Hepatic stellate cell (primary cell): ENCODE data around the gene PALLD.

Experiments used
- DNase-seq: peaks from one replicate; pipeline ENCODE4 v3.0.0; 2011; ENCODE audit warnings: low spot score

PALLD gene

GRCh38 chr4:168831919-168832762 is 335.3 kb downstream of the PALLD start:
- DNase-seq = peak; percentile 82

GRCh38 chr4:168832763-168833575 is 336.1 kb downstream of the PALLD start:
- DNase-seq = peak; percentile 35

GRCh38 chr4:168833881-168834280 is 337.0 kb downstream of the PALLD start:
- no peak for DNase-seq

GRCh38 chr4:168835880-168836454 is 339.1 kb downstream of the PALLD start:
- DNase-seq = no peak

- DNase-seq = no peak
Observed at GRCh38 chr4:168836490-168836889, 339.6 kb downstream of the PALLD start.

- no peak for DNase-seq
Observed at GRCh38 chr4:168837922-168838321, 341.1 kb downstream of the PALLD start.

- DNase-seq = no peak
Observed at GRCh38 chr4:168839758-168840391, 343.0 kb downstream of the PALLD start.

- DNase-seq = no peak
Observed at GRCh38 chr4:168840392-168840763, 343.5 kb downstream of the PALLD start.

GRCh38 chr4:168841000-168841671 is 344.3 kb downstream of the PALLD start:
- no peak for DNase-seq

GRCh38 chr4:168841672-168842019 is 344.8 kb downstream of the PALLD start:
- no peak for DNase-seq

- DNase-seq = no peak
Observed at GRCh38 chr4:168842186-168842585, 345.3 kb downstream of the PALLD start.

- no peak for DNase-seq
Observed at GRCh38 chr4:168843635-168844034, 346.8 kb downstream of the PALLD start.

GRCh38 chr4:168844353-168845049 is 347.6 kb downstream of the PALLD start:
- DNase-seq = no peak

GRCh38 chr4:168845897-168846296 is 349.0 kb downstream of the PALLD start:
- DNase-seq = no peak

- DNase-seq = no peak
Observed at GRCh38 chr4:168846414-168846813, 349.6 kb downstream of the PALLD start.

- DNase-seq = no peak
Observed at GRCh38 chr4:168847771-168848502, 351.1 kb downstream of the PALLD start.

- no peak for DNase-seq
Observed at GRCh38 chr4:168849030-168849675, 352.3 kb downstream of the PALLD start.

- no peak for DNase-seq
Observed at GRCh38 chr4:168849997-168850396, 353.1 kb downstream of the PALLD start.

- DNase-seq = no peak
Observed at GRCh38 chr4:168852387-168852786, 355.5 kb downstream of the PALLD start.
